Measurements from ENCODE around the gene SPATA4. TPM values are rescaled to one million over a fixed set of nuclear protein-coding genes. Genes with fewer than 3 reads are reported as not detected.
A peak's percentile ranks its signal among the peaks of the same experiment; 100 is the strongest.

The SPATA4 gene
- polyA plus RNA-seq (2011; rRNA removed) (0.07 and 0.17 TPM in 2 replicates), polyA minus RNA-seq (2011; rRNA and poly(A)+ RNA removed) (0.19 TPM in 1 of 2 replicates, not detected in the other)

GRCh38 chr4:176195184-176195978, at the start of gene SPATA4:
TSS of gene SPATA4 (minus strand) at chr4:176195585. CDS start at chr4:176195562, 23 bp downstream.
- TF ChIP-seq CTCF (IDR thresholded peaks at IDR 0.05; ENCODE audit: insufficient read depth, low read depth, low read length) = no peak
- Histone ChIP-seq H3K27me3 (ENCODE audit: control insufficient read depth, insufficient read depth, low read length) (no peaks in the 10 kb centered on the region), H3K4me3 (ENCODE audit: low read depth, low read length) (peak within 1 kb of the TSS; percentile 57), H3K36me3 (ENCODE audit: control insufficient read depth, insufficient read depth, low read length) (no peaks in the 10 kb centered on the region)
- DNase-seq (ENCODE audit: low read depth) = peak; percentile 61
- ChIA-PET POLR2A (no interaction called here), CTCF (interaction anchor here (2.1 kb wide), 1 partner anchor 81 kb away, joined by 5 read pairs; no protein-coding TSS in a partner anchor)

DNA sequence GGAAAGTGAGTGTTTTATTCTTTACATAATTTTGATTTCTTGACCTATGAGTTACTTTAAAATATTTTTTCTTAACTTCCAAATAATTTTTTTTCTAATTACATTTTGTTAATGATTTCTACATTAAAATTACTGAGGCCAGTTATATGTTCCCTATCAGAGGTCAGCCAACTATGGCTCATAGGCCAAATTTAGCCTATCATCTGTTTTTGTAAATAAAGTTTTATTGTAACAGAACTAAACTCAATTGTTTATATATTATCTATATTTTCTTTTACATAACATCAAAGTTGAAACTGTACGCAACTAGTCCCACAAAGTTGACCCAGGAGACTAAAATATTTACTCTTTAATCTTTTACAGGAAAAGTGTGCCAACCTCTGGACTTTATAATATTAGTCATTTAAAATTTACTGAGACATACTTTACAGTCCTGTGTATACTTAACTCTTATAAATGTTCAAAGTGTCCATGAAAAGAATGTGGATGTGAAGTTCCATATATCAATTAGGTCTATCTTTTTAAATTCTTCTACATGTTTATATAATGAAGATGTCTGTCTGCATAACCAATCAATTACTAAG, 47.5 kb upstream of the SPATA4 start:
- ChIA-PET CTCF (no interaction called here), POLR2A (no interaction called here)
- TF ChIP-seq CTCF (IDR thresholded peaks at IDR 0.05; ENCODE audit: insufficient read depth, low read depth, low read length) = no peak
- Histone ChIP-seq H3K4me3 (ENCODE audit: low read depth, low read length) (no peak overlapping the region), H3K36me3 (ENCODE audit: control insufficient read depth, insufficient read depth, low read length) (no peaks in the 10 kb centered on the region), H3K27me3 (ENCODE audit: control insufficient read depth, insufficient read depth, low read length) (no peaks in the 10 kb centered on the region)
- no peak for DNase-seq (ENCODE audit: low read depth)

DNA sequence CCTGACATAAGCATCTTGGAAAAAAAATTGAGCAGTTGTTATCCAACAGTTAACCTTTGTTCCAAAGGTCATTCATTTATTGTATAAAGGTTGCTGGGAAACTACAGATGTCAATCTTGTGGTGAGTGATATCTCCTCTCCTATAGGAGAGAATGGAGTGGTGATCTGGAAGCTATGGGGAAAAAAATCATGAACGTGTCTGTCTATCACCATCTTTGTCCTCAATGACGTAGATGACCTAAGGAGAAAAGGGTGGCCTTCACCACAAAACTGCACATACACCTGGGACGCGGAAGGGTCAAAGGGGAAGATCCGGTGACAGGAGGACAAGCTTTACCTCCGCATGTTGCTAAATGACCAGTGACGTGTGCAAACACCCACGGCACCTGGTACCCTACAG, 46.3 kb upstream of the SPATA4 start:
- CTCF ChIA-PET = no interaction called here
- TF ChIP-seq CTCF (IDR thresholded peaks at IDR 0.05; ENCODE audit: insufficient read depth, low read depth, low read length) = no peak

GRCh38 chr4:176238826-176239225, 43.4 kb upstream of the SPATA4 start:
- no peak overlapping the region for H3K4me3 ChIP-seq (ENCODE audit: low read depth, low read length)
- H3K27me3 ChIP-seq (ENCODE audit: control insufficient read depth, insufficient read depth, low read length) = no peaks in the 10 kb centered on the region
- ChIA-PET POLR2A (no interaction called here), CTCF (interaction anchor here (1.5 to 1.8 kb wide), 2 partner anchors 39 to 40 kb away, joined by 3 to 4 read pairs; no protein-coding TSS in a partner anchor)
- no peak for DNase-seq (ENCODE audit: low read depth)
- H3K36me3 ChIP-seq (ENCODE audit: control insufficient read depth, insufficient read depth, low read length) = no peaks in the 10 kb centered on the region
- no peak for TF ChIP-seq CTCF (IDR thresholded peaks at IDR 0.05; ENCODE audit: insufficient read depth, low read depth, low read length)

More for the DNA sequence above, 46.3 kb upstream of the SPATA4 start:
- H3K4me3 ChIP-seq (ENCODE audit: low read depth, low read length) = no peak overlapping the region
- no peaks in the 10 kb centered on the region for H3K36me3 ChIP-seq (ENCODE audit: control insufficient read depth, insufficient read depth, low read length)
- POLR2A ChIA-PET = no interaction called here
- no peak for DNase-seq (ENCODE audit: low read depth)
- H3K27me3 ChIP-seq (ENCODE audit: control insufficient read depth, insufficient read depth, low read length) = no peaks in the 10 kb centered on the region

DNA sequence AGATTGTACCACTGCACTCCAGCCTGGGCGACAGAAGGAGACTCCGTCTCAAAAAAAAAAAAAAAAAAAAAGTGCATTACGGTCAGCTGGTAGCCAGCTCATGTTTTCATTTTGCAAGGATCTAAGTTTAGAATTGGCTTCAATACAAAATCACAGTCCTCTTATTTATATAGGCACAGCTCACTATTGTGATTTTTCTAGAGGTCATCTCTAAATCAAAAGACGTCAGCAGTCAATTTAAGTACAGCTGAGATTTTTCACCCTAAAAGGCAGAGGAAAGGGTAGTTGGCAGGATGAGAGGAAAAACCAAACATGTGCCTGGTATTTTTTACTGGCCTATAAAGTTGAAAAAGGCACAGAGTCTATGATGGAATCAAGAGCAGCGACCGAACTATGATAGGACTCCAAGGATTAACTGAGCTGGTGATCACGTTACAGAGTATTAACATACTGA, 42.8 kb upstream of the SPATA4 start:
- Histone ChIP-seq H3K36me3 (ENCODE audit: control insufficient read depth, insufficient read depth, low read length) (no peaks in the 10 kb centered on the region), H3K4me3 (ENCODE audit: low read depth, low read length) (no peak overlapping the region), H3K27me3 (ENCODE audit: control insufficient read depth, insufficient read depth, low read length) (no peaks in the 10 kb centered on the region)
- ChIA-PET POLR2A (interaction anchor here (0.7 to 1.0 kb wide), 2 partner anchors 25 to 37 kb away, joined by 3 to 7 read pairs; no protein-coding TSS in a partner anchor), CTCF (interaction anchor here (0.6 to 1.8 kb wide), 4 partner anchors 8 to 41 kb away, joined by 3 to 4 read pairs (median 3); no protein-coding TSS in a partner anchor)
- peak; percentile 77 for DNase-seq (ENCODE audit: low read depth)
- TF ChIP-seq CTCF (IDR thresholded peaks at IDR 0.05; ENCODE audit: insufficient read depth, low read depth, low read length) = no peak

Data from BJ (cell line).